ENCODE data around the gene FRMD8.

Gene FRMD8

GRCh38 chr11:65454696-65455456 is 68.4 kb downstream of the FRMD8 start:
- peak; percentile 63 to 66 for DNase-seq (ENCODE audit: low read depth in 2 of 2)

DNA sequence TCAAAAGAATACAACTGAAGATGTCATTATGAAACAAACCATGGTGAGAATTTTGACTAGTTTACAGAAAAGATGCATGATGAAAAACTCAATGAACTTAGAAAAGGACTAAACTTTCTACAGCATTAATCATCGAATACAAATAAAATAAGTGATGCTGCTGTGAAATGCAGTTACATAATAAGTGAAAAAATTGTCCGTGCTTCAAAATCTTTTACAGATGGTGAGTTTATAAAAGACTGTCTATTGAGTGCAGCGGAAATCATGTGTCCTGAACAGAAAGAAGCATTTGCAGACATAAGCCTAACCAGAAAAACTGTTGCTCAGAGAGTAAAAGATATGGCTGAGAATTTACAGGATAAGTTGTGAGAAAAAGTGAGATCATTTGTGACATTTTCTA is 70.0 kb downstream of the FRMD8 start:
- DNase-seq (ENCODE audit: low read depth in 2 of 2), result no peak

- no peak for DNase-seq (ENCODE audit: low read depth in 2 of 2)
Observed at GRCh38 chr11:65459552-65459951, 73.1 kb downstream of the FRMD8 start.

Data from stimulated activated CD8-positive, alpha-beta memory T cell treated with anti-CD3 and anti-CD28 coated beads, Interleukin-2, amount 100 ng/mL, for 1 hour (primary cell).